HL-60 (cell line): ENCODE measurements around the gene HEBP2.

Experiments used
- DNase-seq, 2 experiments: peaks; one replicate each; pipeline ENCODE4 v3.0.0-alpha.2; 2010 to 2020; ENCODE audit warnings: low read depth in 1 of 2, low spot score in 1 of 2
- H3K27ac ChIP-seq: fragments of 250-450 bp; sonication (Bioruptor Pico); replicated peaks from 2 replicates; pipeline ENCODE4 v1.5.1; 2020; ENCODE audit warnings: mild to moderate bottlenecking, moderate library complexity
- H3K27me3 ChIP-seq: fragments of 250-450 bp; sonication (Bioruptor Pico); 2 replicates; pipeline ENCODE4 v1.5.1; 2021; ENCODE audit warnings: mild to moderate bottlenecking, moderate library complexity; ENCODE audit not compliant: insufficient read depth, poor library complexity, severe bottlenecking
- H3K4me3 ChIP-seq: replicated peaks from 2 replicates; pipeline ENCODE4 v1.5.1; 2011; ENCODE audit warnings: mild to moderate bottlenecking, control low read depth, low read length; ENCODE audit not compliant: insufficient read depth
- GABPA ChIP-seq: IDR thresholded peaks from 2 replicates; pipeline ENCODE4 v1.6.1; 2012; ENCODE audit warnings: low read depth
- POLR2AphosphoS5 ChIP-seq: IDR thresholded peaks from 2 replicates; pipeline ENCODE4 v1.6.1; 2012; ENCODE audit warnings: low read depth
- SPI1 ChIP-seq: IDR thresholded peaks from 2 replicates; pipeline ENCODE4 v1.6.1; 2012; ENCODE audit warnings: low read depth, mild to moderate bottlenecking, borderline replicate concordance
- TF ChIP-seq, protein P1 (sequence below): IDR thresholded peaks from one replicate; pipeline ENCODE4 v1.5.1; 2011; ENCODE audit warnings: low read length, control low read depth, inconsistent platforms; ENCODE audit not compliant: insufficient read depth
- TF ChIP-seq, protein P2 (sequence below): IDR thresholded peaks from 2 replicates; pipeline ENCODE4 v1.6.1; 2012; ENCODE audit warnings: low read depth; ENCODE audit not compliant: insufficient replicate concordance

The HEBP2 gene

DNA sequence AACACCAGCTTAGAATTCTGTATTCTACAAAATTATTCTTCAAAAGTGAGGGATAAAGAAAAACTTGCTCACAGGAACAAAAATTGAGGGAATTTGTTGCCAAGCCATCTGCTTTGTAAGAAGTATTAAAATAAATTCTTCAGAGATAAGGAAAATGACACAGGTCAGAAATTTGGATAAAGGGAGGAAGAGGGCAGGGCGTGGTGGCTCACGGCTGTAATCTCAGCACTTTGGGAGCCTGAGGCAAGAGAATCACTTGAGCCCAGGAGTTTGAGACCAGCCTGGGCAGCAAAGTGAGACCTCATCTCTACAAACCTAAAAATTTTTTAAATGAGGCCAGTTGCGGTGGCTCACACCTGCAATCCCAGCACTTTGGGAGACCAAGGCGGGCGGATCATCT, 14.5 kb upstream of the HEBP2 start:
- Histone ChIP-seq H3K27ac (no peak overlapping the region), H3K4me3 (no peak overlapping the region), H3K27me3 (peaks cover 3% of the 10 kb centered on the region)
- TF ChIP-seq, protein P1, sequence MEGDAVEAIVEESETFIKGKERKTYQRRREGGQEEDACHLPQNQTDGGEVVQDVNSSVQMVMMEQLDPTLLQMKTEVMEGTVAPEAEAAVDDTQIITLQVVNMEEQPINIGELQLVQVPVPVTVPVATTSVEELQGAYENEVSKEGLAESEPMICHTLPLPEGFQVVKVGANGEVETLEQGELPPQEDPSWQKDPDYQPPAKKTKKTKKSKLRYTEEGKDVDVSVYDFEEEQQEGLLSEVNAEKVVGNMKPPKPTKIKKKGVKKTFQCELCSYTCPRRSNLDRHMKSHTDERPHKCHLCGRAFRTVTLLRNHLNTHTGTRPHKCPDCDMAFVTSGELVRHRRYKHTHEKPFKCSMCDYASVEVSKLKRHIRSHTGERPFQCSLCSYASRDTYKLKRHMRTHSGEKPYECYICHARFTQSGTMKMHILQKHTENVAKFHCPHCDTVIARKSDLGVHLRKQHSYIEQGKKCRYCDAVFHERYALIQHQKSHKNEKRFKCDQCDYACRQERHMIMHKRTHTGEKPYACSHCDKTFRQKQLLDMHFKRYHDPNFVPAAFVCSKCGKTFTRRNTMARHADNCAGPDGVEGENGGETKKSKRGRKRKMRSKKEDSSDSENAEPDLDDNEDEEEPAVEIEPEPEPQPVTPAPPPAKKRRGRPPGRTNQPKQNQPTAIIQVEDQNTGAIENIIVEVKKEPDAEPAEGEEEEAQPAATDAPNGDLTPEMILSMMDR, result no peak
- TF ChIP-seq SPI1 (no peak), POLR2AphosphoS5 (no peak), GABPA (no peak)
- TF ChIP-seq, protein P2, sequence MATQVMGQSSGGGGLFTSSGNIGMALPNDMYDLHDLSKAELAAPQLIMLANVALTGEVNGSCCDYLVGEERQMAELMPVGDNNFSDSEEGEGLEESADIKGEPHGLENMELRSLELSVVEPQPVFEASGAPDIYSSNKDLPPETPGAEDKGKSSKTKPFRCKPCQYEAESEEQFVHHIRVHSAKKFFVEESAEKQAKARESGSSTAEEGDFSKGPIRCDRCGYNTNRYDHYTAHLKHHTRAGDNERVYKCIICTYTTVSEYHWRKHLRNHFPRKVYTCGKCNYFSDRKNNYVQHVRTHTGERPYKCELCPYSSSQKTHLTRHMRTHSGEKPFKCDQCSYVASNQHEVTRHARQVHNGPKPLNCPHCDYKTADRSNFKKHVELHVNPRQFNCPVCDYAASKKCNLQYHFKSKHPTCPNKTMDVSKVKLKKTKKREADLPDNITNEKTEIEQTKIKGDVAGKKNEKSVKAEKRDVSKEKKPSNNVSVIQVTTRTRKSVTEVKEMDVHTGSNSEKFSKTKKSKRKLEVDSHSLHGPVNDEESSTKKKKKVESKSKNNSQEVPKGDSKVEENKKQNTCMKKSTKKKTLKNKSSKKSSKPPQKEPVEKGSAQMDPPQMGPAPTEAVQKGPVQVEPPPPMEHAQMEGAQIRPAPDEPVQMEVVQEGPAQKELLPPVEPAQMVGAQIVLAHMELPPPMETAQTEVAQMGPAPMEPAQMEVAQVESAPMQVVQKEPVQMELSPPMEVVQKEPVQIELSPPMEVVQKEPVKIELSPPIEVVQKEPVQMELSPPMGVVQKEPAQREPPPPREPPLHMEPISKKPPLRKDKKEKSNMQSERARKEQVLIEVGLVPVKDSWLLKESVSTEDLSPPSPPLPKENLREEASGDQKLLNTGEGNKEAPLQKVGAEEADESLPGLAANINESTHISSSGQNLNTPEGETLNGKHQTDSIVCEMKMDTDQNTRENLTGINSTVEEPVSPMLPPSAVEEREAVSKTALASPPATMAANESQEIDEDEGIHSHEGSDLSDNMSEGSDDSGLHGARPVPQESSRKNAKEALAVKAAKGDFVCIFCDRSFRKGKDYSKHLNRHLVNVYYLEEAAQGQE, result no peak
- DNase-seq, result no peak

DNA sequence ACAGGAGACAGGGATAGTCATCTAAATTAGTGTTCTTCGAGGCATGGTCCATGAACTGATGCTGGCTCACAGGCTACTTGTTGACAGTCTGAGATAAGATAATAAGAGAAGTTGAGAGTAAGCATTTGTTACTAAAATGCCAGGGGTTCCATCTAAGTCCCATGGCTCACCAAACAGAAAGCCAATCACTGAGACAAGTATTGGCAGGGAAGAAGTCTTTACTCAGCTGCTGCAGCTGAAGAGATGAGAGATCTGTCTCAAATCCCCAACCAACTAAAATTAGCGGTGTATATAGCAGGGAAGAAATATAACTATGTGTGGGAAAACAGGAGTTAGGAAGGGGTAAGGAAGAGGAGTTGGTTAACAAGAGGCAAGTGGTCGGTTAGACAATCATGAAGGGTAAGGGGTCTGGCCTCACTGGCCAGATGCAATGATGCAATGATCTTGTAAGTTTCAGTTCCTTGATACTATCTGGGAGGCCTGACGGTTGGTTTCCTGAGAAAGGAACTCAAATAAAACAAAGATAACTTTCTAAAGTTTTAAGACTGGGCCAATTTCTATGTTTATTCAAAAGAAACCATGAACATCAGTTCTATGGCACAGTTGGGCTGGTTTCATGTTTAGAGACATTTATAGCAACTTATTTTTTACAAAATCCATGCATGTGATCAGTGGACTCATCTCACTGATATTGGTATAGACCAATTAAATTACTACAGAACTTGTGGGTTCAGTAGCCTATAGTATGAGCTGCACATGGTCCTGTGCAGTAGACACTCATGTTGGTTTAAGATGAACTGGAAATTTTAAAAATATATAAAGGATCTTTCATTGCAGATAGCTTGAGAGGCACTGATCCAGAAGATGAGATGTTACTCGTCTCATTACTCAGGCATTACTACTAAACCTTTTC, 9.9 kb upstream of the HEBP2 start:
- no peak overlapping the region for H3K4me3 ChIP-seq
- DNase-seq, result no peak
- no peak overlapping the region for H3K27ac ChIP-seq
- peaks cover under 1% of the 10 kb centered on the region for H3K27me3 ChIP-seq
- TF ChIP-seq SPI1, result no peak
- TF ChIP-seq, protein P1, result no peak
- TF ChIP-seq, protein P2, result no peak

DNA sequence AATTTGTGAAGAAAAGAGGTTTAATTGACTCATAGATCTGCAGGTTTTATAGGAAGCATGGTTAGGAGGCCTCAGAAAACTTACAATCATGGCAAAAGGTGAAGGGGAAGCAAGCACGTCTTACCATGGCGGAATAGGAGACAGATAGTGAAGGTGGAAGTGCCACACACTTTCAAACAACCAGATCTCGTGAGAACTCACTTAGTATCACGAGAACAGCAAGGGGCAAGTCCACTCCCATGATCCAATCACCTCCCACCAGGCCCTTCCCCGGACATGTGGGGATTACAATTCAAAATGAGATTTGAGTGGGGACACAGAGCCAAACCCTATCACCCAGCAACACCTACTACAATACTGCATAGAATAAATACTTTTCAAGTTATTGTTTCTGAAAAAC, 7.3 kb upstream of the HEBP2 start:
- TF ChIP-seq GABPA (no peak), POLR2AphosphoS5 (no peak), SPI1 (no peak)
- TF ChIP-seq, protein P1, result no peak
- TF ChIP-seq, protein P2, result no peak
- Histone ChIP-seq H3K27me3 (no peaks in the 10 kb centered on the region), H3K4me3 (no peak overlapping the region), H3K27ac (no peak overlapping the region)
- DNase-seq, result no peak
